CD4-positive, alpha-beta memory T cell (primary cell): ENCODE measurements around the gene AIP. TPM values are rescaled to one million over a fixed set of nuclear protein-coding genes. Genes with fewer than 3 reads are reported as not detected.

Experiments used
- CTCF ChIA-PET: fragments of 350-600 bp; sonication (Branson Sonifier 250); formaldehyde crosslinking; loops from one replicate; lab custom pipeline; 2021; ENCODE audit warnings: inconsistent platforms; ENCODE audit not compliant: partially characterized antibody; lab: Charles Lee
- POLR2A ChIA-PET: fragments of 350-600 bp; sonication (Branson Sonifier 250); formaldehyde crosslinking; loops from one replicate; lab custom pipeline; 2021; ENCODE audit not compliant: partially characterized antibody; lab: Charles Lee
- DNase-seq, 5 donors: peaks; one replicate each; pipeline versions ENCODE4 v3.0.0 to v3.0.0-alpha.2; 2020 to 2022; ENCODE audit warnings: mixed read lengths in 1 of 5
- H3K27ac ChIP-seq: one replicate; pipeline ENCODE4 v1.7.0; 2013; ENCODE audit warnings: low read depth, low read length
- H3K27me3 ChIP-seq: 2 replicates; pipeline ENCODE4 v1.7.0; 2013; ENCODE audit warnings: mild to moderate bottlenecking, low read length, moderate library complexity; ENCODE audit not compliant: insufficient read depth
- H3K36me3 ChIP-seq: 2 replicates; pipeline ENCODE4 v1.7.0; 2013; ENCODE audit warnings: mild to moderate bottlenecking, low read length, moderate library complexity; ENCODE audit not compliant: insufficient read depth
- H3K4me1 ChIP-seq: 2 replicates; pipeline ENCODE4 v1.7.0; 2013; ENCODE audit warnings: mild to moderate bottlenecking, low read length, moderate library complexity; ENCODE audit not compliant: insufficient read depth
- H3K4me3 ChIP-seq, 2 donors: one replicate each; pipeline ENCODE4 v1.7.0; 2013; ENCODE audit warnings: low read length in 2 of 2, mild to moderate bottlenecking in 1 of 2
- H3K9me3 ChIP-seq, 2 donors: one replicate each; pipeline ENCODE4 v1.7.0; 2013; ENCODE audit warnings: low read length in 2 of 2, control low read depth in 1 of 2; ENCODE audit not compliant: control insufficient read depth in 1 of 2
- H3K27ac Mint-ChIP-seq, 7 donors: one replicate each; pipeline ENCODE4 v1.8.0; 2020 to 2021; ENCODE audit warnings: mixed read lengths in 7 of 7, mild to moderate bottlenecking in 6 of 7, inconsistent platforms in 3 of 7, moderate library complexity in 3 of 7
- H3K27me3 Mint-ChIP-seq, 2 donors: one replicate each; pipeline ENCODE4 v1.8.0; 2020 to 2021; ENCODE audit warnings: mixed read lengths in 2 of 2
- H3K36me3 Mint-ChIP-seq, 2 donors: one replicate each; pipeline ENCODE4 v1.8.0; 2020 to 2021; ENCODE audit warnings: mixed read lengths in 2 of 2, inconsistent platforms in 1 of 2, mild to moderate bottlenecking in 1 of 2
- H3K4me1 Mint-ChIP-seq, 4 donors: one replicate each; pipeline ENCODE4 v1.8.0; 2020 to 2021; ENCODE audit warnings: mixed read lengths in 4 of 4, mild to moderate bottlenecking in 1 of 4
- H3K4me3 Mint-ChIP-seq, 8 donors: one replicate each; pipeline ENCODE4 v1.8.0; 2020 to 2021; ENCODE audit warnings: mixed read lengths in 8 of 8, mild to moderate bottlenecking in 7 of 8, moderate library complexity in 6 of 8, inconsistent platforms in 3 of 8
- H3K9me3 Mint-ChIP-seq, 8 donors: one replicate each; pipeline ENCODE4 v1.8.0; 2020 to 2021; ENCODE audit warnings: mixed read lengths in 8 of 8, mild to moderate bottlenecking in 5 of 8, inconsistent platforms in 3 of 8, moderate library complexity in 1 of 8
- intact Hi-C: fragments of 100-400 bp; cut with micrococcal nuclease; formaldehyde crosslinking; loops from one replicate; pipeline ENCODE4 v1.15.1; 2023
- polyA plus RNA-seq, 2 donors: library from polyadenylated mRNA; unstranded; fragments of 300-500 nt; fragmentation: Illumina TruSeq; gene quantifications; one replicate each; pipeline ENCODE4 v1.2.3, GENCODE V29; 2021
- total RNA-seq, 2 experiments: library from RNA; stranded (reverse); gene quantifications; one replicate each; pipeline ENCODE4 v1.2.3, GENCODE V29; 2021

The AIP gene
- total and polyA plus RNA-seq, 4 experiments from 2014 or later = 131 to 185 (median 142) TPM

GRCh38 chr11:67505605-67506396 lies 23.0 kb downstream of the AIP start:
- ChIA-PET CTCF (interaction anchor here (0.6 to 2.8 kb wide), 9 partner anchors 14 to 154 kb away, joined by 3 to 9 read pairs (median 4); partner anchors contain the start of genes POLD4, PPP1CA and TBC1D10C), POLR2A (interaction anchor here (0.6 to 8.7 kb wide), 20 partner anchors 14 to 160 kb away, joined by 3 to 124 read pairs (median 7); partner anchors contain the start of genes AIP, CLCF1, POLD4 and PPP1CA)
- intact Hi-C loops = loop anchor here (1.0 to 5.0 kb wide), 7 partner anchors 22 to 228 kb away; partner anchors contain the start of genes RPS6KB2 and TMEM134
- Histone ChIP-seq H3K27ac (peak overlapping the region; percentile 93), H3K9me3 (no peaks in the 10 kb centered on the region), H3K4me1 (peaks cover 52% of the 10 kb centered on the region), H3K36me3 (peaks cover 24% of the 10 kb centered on the region), H3K4me3 (peak overlapping the region; percentile 49 to 79), H3K27me3 (no peaks in the 10 kb centered on the region)
- H3K9me3 Mint-ChIP-seq = peaks cover 0 to 2% (median 0%) of the 10 kb centered on the region in 8 donors
- H3K27me3 Mint-ChIP-seq = peaks cover 0 to 1% of the 10 kb centered on the region in 2 donors
- peak overlapping the region; percentile 89 to 98 (median 92) for H3K4me3 Mint-ChIP-seq
- peak overlapping the region; percentile 96 to 99 (median 97) for H3K27ac Mint-ChIP-seq
- H3K4me1 Mint-ChIP-seq = peaks cover 28 to 66% (median 43%) of the 10 kb centered on the region in 4 donors
- DNase-seq = peak; percentile 88 to 98 (median 89)
- peaks cover 5 to 34% of the 10 kb centered on the region in 2 donors for H3K36me3 Mint-ChIP-seq

DNA sequence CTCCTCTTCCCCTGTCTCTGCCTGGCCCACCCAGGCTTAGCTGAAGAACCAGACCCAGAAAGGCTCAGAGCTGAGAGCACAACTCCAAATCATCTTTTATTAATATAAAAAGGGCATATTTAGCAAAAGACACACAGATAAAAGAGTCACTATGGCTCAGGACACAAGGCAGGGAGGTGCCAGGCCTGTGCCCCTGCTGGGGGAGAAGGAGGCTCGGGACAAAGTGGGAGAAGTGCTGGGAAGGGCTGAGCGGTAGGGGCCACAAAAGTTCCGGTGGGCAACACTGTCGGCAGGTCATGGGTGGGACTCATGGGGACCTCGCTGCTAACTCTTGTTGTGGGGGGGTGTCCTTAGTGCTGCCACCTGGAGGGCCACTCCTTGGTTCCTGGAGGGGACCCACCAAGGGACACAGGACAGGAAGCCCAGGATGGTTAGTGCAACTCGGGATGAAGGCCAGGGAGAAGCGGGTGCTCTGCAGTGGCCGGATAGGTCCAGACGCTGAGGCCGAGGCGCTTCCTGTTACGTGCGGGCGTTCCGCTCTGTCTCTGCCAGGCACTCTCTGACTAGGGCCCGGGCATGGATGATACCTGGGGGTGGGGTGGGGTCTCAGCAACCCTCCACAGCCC lies 23.7 kb downstream of the AIP start:
- Mint-ChIP-seq H3K4me1 (peaks cover 23 to 59% (median 38%) of the 10 kb centered on the region in 4 donors), H3K9me3 (peaks cover 0 to 2% (median 0%) of the 10 kb centered on the region in 8 donors), H3K4me3 (peak overlapping the region; percentile 89 to 98 (median 92)), H3K27ac (peak overlapping the region; percentile 96 to 99 (median 97)), H3K27me3 (peaks cover 1 to 2% of the 10 kb centered on the region in 2 donors), H3K36me3 (peaks cover 0 to 28% of the 10 kb centered on the region in 2 donors)
- Histone ChIP-seq H3K4me1 (peaks cover 48% of the 10 kb centered on the region), H3K36me3 (peaks cover 18% of the 10 kb centered on the region), H3K4me3 (peak overlapping the region in 1 of 2 donors; percentile 79), H3K27me3 (no peaks in the 10 kb centered on the region), H3K27ac (peak overlapping the region; percentile 93), H3K9me3 (no peaks in the 10 kb centered on the region)
- CTCF ChIA-PET = interaction anchor here (0.6 to 2.8 kb wide), 8 partner anchors 35 to 155 kb away, joined by 3 to 9 read pairs (median 4); partner anchors contain the start of genes POLD4 and PPP1CA
- POLR2A ChIA-PET = interaction anchor here (0.6 to 8.7 kb wide), 21 partner anchors 21 to 155 kb away, joined by 3 to 124 read pairs (median 8); partner anchors contain the start of genes AIP, POLD4, PPP1CA and PTPRCAP
- peak in 1 of 5 donors; percentile 44 for DNase-seq
- intact Hi-C loops = loop anchor here (1.0 to 5.0 kb wide), 7 partner anchors 22 to 229 kb away; partner anchors contain the start of genes RPS6KB2 and TMEM134

GRCh38 chr11:67507242-67507863 lies 24.5 kb downstream of the AIP start:
- Mint-ChIP-seq H3K4me1 (peaks cover 23 to 59% (median 38%) of the 10 kb centered on the region in 4 donors), H3K27ac (peak overlapping the region; percentile 83 to 99 (median 97)), H3K36me3 (peaks cover 0 to 28% of the 10 kb centered on the region in 2 donors), H3K9me3 (peaks cover 0 to 2% (median 0%) of the 10 kb centered on the region in 8 donors), H3K27me3 (peaks cover 1 to 2% of the 10 kb centered on the region in 2 donors), H3K4me3 (peak overlapping the region; percentile 88 to 98 (median 90))
- CTCF ChIA-PET = no interaction called here
- Histone ChIP-seq H3K9me3 (no peaks in the 10 kb centered on the region), H3K27me3 (no peaks in the 10 kb centered on the region), H3K27ac (peak overlapping the region; percentile 93), H3K4me1 (peaks cover 48% of the 10 kb centered on the region), H3K36me3 (peaks cover 11% of the 10 kb centered on the region), H3K4me3 (peak overlapping the region; percentile 77 to 79)
- DNase-seq = no peak
- POLR2A ChIA-PET = interaction anchor here (0.8 to 2.1 kb wide), 18 partner anchors 23 to 156 kb away, joined by 3 to 26 read pairs (median 4); partner anchors contain the start of genes AIP, POLD4, PPP1CA and PTPRCAP
- intact Hi-C loops = loop anchor here (2.0 to 5.0 kb wide), 2 partner anchors 69 to 230 kb away; no protein-coding TSS in a partner anchor

DNA sequence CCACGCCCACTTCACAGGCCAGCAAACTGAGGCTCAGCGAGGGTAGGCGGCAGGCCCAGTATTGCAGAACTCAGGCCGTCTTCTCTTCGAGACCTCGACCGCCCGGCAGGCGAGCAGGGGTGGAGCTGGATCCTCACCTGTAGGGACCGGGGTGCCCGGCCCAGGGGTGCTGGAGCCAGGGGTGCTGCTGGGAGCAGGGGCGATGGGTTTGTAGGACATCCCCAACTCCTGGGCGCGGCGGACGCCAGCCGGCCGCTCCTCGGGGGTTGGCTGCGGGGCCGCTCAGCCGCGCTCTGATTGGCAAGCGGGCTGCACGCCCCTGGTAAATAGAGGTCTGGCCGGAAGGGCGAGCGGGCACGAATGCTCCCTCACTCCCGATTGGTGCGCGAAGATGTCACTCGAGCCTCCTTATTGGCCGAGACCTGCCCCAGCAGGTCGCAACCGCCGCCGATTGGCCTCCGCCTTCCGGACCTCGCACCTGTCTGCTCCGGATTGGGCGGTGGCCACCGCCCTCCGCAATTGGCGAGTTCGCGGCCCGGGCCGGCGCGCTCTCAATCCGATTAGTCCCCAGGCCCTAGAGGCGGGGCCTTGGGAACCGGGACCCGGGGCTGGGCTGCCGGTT lies 25.1 kb downstream of the AIP start, which contains the start of gene CDK2AP2:
TSS of gene CDK2AP2 (minus strand) at position 299 of the 622 bp plus-strand sequence. CDS start at position 219, 80 bp downstream.
- H3K4me1 Mint-ChIP-seq = peaks cover 20 to 55% (median 33%) of the 10 kb centered on the region in 4 donors
- ChIA-PET POLR2A (interaction anchor here (0.7 to 2.1 kb wide), 20 partner anchors 23 to 156 kb away, joined by 3 to 26 read pairs (median 4); partner anchors contain the start of genes AIP, POLD4, PPP1CA and PTPRCAP), CTCF (no interaction called here)
- H3K9me3 ChIP-seq = no peaks in the 10 kb centered on the region
- no peaks in the 10 kb centered on the region for H3K27me3 ChIP-seq
- intact Hi-C loops = loop anchor here (1.0 to 5.0 kb wide), 7 partner anchors 44 to 267 kb away; partner anchors contain the start of genes NDUFV1, POLD4 and PPP1CA
- H3K9me3 Mint-ChIP-seq = peaks cover 0 to 2% (median 0%) of the 10 kb centered on the region in 8 donors
- peak within 1 kb of the TSS; percentile 77 to 79 for H3K4me3 ChIP-seq
- peak within 1 kb of the TSS; percentile 88 to 98 (median 90) for H3K4me3 Mint-ChIP-seq
- H3K27me3 Mint-ChIP-seq = peaks cover 3% of the 10 kb centered on the region in 2 donors
- peak within 1 kb of the TSS; percentile 93 for H3K27ac ChIP-seq
- H3K36me3 ChIP-seq = peaks cover 8% of the 10 kb centered on the region
- H3K4me1 ChIP-seq = peaks cover 44% of the 10 kb centered on the region
- peaks cover 0 to 22% of the 10 kb centered on the region in 2 donors for H3K36me3 Mint-ChIP-seq
- DNase-seq = peak; percentile 96 to 98 (median 97)
- H3K27ac Mint-ChIP-seq = peak within 1 kb of the TSS; percentile 97 to 99 (median 99)

GRCh38 chr11:67508486-67509121 lies 25.8 kb downstream of the AIP start:
- H3K4me1 ChIP-seq = peaks cover 38% of the 10 kb centered on the region
- Mint-ChIP-seq H3K4me3 (peak overlapping the region; percentile 88 to 98 (median 90)), H3K36me3 (peaks cover 0 to 20% of the 10 kb centered on the region in 2 donors), H3K27me3 (peaks cover 3 to 5% of the 10 kb centered on the region in 2 donors), H3K27ac (peak overlapping the region; percentile 97 to 99 (median 99)), H3K4me1 (peaks cover 18 to 48% (median 28%) of the 10 kb centered on the region in 4 donors), H3K9me3 (peaks cover 0 to 2% (median 0%) of the 10 kb centered on the region in 8 donors)
- no peaks in the 10 kb centered on the region for H3K9me3 ChIP-seq
- ChIA-PET POLR2A (interaction anchor here (0.6 to 2.1 kb wide), 17 partner anchors 24 to 157 kb away, joined by 3 to 26 read pairs (median 4); partner anchors contain the start of genes AIP, PPP1CA, PTPRCAP and RAD9A), CTCF (no interaction called here)
- peak overlapping the region; percentile 77 to 79 for H3K4me3 ChIP-seq
- peak; percentile 98 to 100 (median 99) for DNase-seq
- no peaks in the 10 kb centered on the region for H3K27me3 ChIP-seq
- H3K27ac ChIP-seq = peak overlapping the region; percentile 93
- peaks cover 8% of the 10 kb centered on the region for H3K36me3 ChIP-seq
- intact Hi-C loops = loop anchor here (1.0 to 5.0 kb wide), 6 partner anchors 44 to 268 kb away; partner anchors contain the start of genes NDUFV1, POLD4 and PPP1CA
